Measurements from ENCODE around the gene MLC1. TPM values are rescaled to one million over a fixed set of nuclear protein-coding genes. Genes with fewer than 3 reads are reported as not detected.

MLC1 gene
- total RNA-seq, 1 donor: under 0.01 TPM

DNA sequence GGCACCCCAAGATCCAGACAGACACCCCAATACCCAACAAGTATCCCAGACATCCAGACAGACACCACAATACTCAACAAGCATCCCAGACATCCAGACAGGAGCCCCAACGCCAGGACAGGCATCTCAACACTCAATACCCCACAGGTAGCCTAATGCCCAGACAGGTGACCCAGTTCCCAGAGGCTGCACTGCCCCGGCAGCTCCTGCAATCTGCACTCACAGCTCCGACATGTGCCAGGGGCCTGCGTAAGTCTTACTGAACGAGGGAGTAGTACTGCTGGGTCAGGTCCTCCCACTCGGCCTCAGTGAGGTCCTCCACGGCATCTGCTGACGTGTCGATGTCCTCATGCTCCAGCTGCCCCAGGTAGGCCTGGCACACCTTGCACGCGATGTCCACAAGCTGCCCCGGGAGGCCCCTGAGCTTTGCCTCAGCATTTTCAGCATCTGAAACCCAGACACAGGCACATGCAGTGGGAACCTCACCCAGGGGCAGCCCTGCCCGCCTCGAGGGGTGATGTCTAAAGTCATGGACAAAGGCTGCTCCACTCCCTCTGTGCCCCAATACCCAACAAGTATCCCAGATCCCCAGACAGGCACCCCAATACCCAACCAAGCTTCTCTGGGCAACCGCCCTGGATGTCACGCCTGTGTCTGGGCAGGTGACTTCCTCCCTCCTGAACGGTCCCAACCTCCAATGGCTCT is 43.7 kb downstream of the MLC1 start:
- Histone ChIP-seq H4K20me1 (ENCODE audit: insufficient read depth, low read length) (no peaks in the 10 kb centered on the region), H3K9me3 (ENCODE audit: low read depth, low read length) (no peaks in the 10 kb centered on the region), H3K4me1 (ENCODE audit: insufficient read depth, low read length) (no peaks in the 10 kb centered on the region), H3K4me3 (ENCODE audit: insufficient read depth, low read length) (no peak overlapping the region), H2AFZ (ENCODE audit: low read length) (no peak overlapping the region), H3K27ac (ENCODE audit: low read depth, low read length) (no peak overlapping the region), H3K4me2 (ENCODE audit: insufficient read depth, low read length) (no peak overlapping the region), H3K27me3 (ENCODE audit: insufficient read depth, low read length) (no peaks in the 10 kb centered on the region), H3K36me3 (ENCODE audit: insufficient read depth, low read length) (no peaks in the 10 kb centered on the region), H3K79me2 (ENCODE audit: insufficient read depth, low read length) (no peaks in the 10 kb centered on the region)
- DNase-seq (ENCODE audit: insufficient read length, low spot score, missing footprints): peak; percentile 44
- TF ChIP-seq, protein P1, sequence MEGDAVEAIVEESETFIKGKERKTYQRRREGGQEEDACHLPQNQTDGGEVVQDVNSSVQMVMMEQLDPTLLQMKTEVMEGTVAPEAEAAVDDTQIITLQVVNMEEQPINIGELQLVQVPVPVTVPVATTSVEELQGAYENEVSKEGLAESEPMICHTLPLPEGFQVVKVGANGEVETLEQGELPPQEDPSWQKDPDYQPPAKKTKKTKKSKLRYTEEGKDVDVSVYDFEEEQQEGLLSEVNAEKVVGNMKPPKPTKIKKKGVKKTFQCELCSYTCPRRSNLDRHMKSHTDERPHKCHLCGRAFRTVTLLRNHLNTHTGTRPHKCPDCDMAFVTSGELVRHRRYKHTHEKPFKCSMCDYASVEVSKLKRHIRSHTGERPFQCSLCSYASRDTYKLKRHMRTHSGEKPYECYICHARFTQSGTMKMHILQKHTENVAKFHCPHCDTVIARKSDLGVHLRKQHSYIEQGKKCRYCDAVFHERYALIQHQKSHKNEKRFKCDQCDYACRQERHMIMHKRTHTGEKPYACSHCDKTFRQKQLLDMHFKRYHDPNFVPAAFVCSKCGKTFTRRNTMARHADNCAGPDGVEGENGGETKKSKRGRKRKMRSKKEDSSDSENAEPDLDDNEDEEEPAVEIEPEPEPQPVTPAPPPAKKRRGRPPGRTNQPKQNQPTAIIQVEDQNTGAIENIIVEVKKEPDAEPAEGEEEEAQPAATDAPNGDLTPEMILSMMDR (IDR thresholded peaks at IDR 0.05; ENCODE audit: extremely low read depth, low read depth, low read length): no peak

DNA sequence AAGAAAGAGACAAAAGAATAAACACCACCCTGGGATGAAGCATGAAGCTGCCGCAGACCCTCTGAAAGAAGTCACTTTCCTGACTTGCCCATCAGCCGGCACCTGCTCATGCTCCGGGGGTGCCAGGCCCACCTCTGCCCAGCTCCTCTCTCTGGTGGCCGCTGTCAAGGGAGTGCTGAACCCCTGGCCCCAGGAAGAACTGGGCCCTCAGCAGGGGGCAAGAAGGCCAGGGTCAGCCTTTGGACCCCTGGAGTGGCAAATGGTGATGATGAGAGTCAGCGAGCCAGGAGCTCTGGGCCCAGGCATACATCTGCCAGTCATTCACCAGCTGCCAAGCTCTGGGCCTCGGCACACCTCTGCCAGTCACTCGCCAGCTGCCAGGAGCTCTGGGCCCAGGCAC is 44.5 kb downstream of the MLC1 start:
- no peaks in the 10 kb centered on the region for H3K36me3 ChIP-seq (ENCODE audit: insufficient read depth, low read length)
- H3K27ac ChIP-seq (ENCODE audit: low read depth, low read length): no peak overlapping the region
- no peaks in the 10 kb centered on the region for H4K20me1 ChIP-seq (ENCODE audit: insufficient read depth, low read length)
- no peak overlapping the region for H3K4me3 ChIP-seq (ENCODE audit: insufficient read depth, low read length)
- no peaks in the 10 kb centered on the region for H3K79me2 ChIP-seq (ENCODE audit: insufficient read depth, low read length)
- TF ChIP-seq, protein P1 (IDR thresholded peaks at IDR 0.05; ENCODE audit: extremely low read depth, low read depth, low read length): no peak
- no peak overlapping the region for H2AFZ ChIP-seq (ENCODE audit: low read length)
- DNase-seq (ENCODE audit: insufficient read length, low spot score, missing footprints): peak; percentile 25
- no peak overlapping the region for H3K4me2 ChIP-seq (ENCODE audit: insufficient read depth, low read length)
- H3K27me3 ChIP-seq (ENCODE audit: insufficient read depth, low read length): no peaks in the 10 kb centered on the region
- no peaks in the 10 kb centered on the region for H3K4me1 ChIP-seq (ENCODE audit: insufficient read depth, low read length)
- H3K9me3 ChIP-seq (ENCODE audit: low read depth, low read length): no peaks in the 10 kb centered on the region

DNA sequence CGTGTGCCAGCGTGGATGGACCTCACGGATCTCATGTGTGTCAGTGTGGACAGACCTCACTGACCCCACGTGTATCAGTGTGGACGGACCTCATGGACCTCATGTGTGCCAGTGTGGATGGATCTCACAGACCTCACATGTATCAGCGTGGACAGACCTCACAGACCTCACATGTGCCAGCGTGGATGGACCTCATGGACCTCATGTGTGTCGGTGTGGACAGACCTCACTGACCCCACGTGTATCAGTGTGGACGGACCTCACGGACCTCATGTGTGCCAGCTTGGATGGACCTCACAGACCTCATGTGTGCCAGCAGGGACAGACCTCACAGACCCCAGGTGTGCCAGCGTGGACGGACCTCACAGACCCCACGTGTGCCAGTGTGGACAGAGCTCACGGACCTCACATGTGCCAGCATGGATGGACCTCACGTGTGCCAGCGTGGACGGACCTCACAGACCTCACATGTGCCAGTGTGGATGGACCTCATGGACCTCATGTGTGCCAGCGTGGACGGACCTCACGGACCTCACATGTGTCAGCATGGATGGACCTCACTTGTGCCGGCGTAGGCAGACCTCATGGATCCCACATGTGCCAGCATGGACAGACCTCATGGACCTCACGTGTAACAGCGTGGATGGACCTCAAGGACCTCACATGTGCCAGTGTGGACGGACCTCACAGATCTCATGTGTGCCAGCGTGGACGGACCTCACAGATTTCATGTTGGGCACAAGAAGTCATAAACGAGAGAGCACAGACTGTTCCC is 45.4 kb downstream of the MLC1 start:
- Histone ChIP-seq H3K4me3 (ENCODE audit: insufficient read depth, low read length) (no peak overlapping the region), H3K36me3 (ENCODE audit: insufficient read depth, low read length) (no peaks in the 10 kb centered on the region), H3K79me2 (ENCODE audit: insufficient read depth, low read length) (no peaks in the 10 kb centered on the region), H3K4me1 (ENCODE audit: insufficient read depth, low read length) (no peaks in the 10 kb centered on the region), H4K20me1 (ENCODE audit: insufficient read depth, low read length) (no peaks in the 10 kb centered on the region), H2AFZ (ENCODE audit: low read length) (no peak overlapping the region), H3K27ac (ENCODE audit: low read depth, low read length) (no peak overlapping the region), H3K9me3 (ENCODE audit: low read depth, low read length) (no peaks in the 10 kb centered on the region), H3K27me3 (ENCODE audit: insufficient read depth, low read length) (no peaks in the 10 kb centered on the region), H3K4me2 (ENCODE audit: insufficient read depth, low read length) (no peak overlapping the region)
- TF ChIP-seq, protein P1 (IDR thresholded peaks at IDR 0.05; ENCODE audit: extremely low read depth, low read depth, low read length): no peak
- DNase-seq (ENCODE audit: insufficient read length, low spot score, missing footprints): peak; percentile 57

All from osteoblast (primary cell).